Peyer's patch (tissue), 4 donors: ENCODE results near the gene ZDHHC18. TPM values are rescaled to one million over a fixed set of nuclear protein-coding genes. Genes with fewer than 3 reads are reported as not detected.
"Not testable (repeated sequence)": the region's sequence is repeated elsewhere in the genome, so short reads cannot be mapped to it uniquely, and the experiment has no call there.

ENCODE experiments used
- DNase-seq, 3 donors: peaks; one replicate each; pipeline ENCODE4 v3.0.0-alpha.2; 2017 to 2019
- H3K27ac ChIP-seq, 4 donors: fragments of 200-600 bp; sonication (generic); one replicate each; pipeline ENCODE4 v1.5.1; 2016 to 2019
- H3K27me3 ChIP-seq, 2 donors: fragments of 200-600 bp; sonication (generic); one replicate each; pipeline ENCODE4 v1.5.1; 2019
- H3K36me3 ChIP-seq, 3 donors: fragments of 200-600 bp; sonication (generic); one replicate each; pipeline ENCODE4 v1.5.1; 2016 to 2019
- H3K4me1 ChIP-seq, 4 donors: fragments of 200-600 bp; sonication (generic); one replicate each; pipeline ENCODE4 v1.5.1; 2016 to 2019
- H3K4me3 ChIP-seq, 4 donors: fragments of 200-600 bp; sonication (generic); 1 replicate in 3 of 4; 2 replicates in 1 of 4; pipeline ENCODE4 v1.5.1; 2016 to 2019; ENCODE audit warnings: mild to moderate bottlenecking in 1 of 4
- H3K9me3 ChIP-seq, 4 donors: fragments of 200-600 bp; sonication (generic); one replicate each; pipeline ENCODE4 v1.5.1; 2016 to 2019; ENCODE audit warnings: mild to moderate bottlenecking in 1 of 4
- POLR2A ChIP-seq, 2 donors: fragments of 450-650 bp; IDR thresholded peaks; one replicate each; pipeline ENCODE4 v1.5.1; 2017; ENCODE audit warnings: antibody characterized with exemption in 2 of 2, mild to moderate bottlenecking in 2 of 2, moderate library complexity in 2 of 2
- total RNA-seq, 4 donors: library from RNA; depleted of rRNA; stranded (reverse); fragments of >200 nt; gene quantifications; one replicate each; pipeline ENCODE4 v1.1.0, GENCODE V29; 2016
- TF ChIP-seq, protein P1 (sequence below), 6 experiments: fragments of 450-650 bp in 4 of 6; fragments of 200-600 bp in 2 of 6; sonication (generic) in 1 of 6; IDR thresholded peaks; one replicate each; pipeline ENCODE4 v1.5.1; 2017 to 2019; ENCODE audit warnings: antibody characterized with exemption in 6 of 6, mild to moderate bottlenecking in 3 of 6, moderate library complexity in 1 of 6

Gene ZDHHC18
- total RNA-seq, 4 donors from 2014 or later, result 12.4 to 40.3 (median 29.0) TPM

DNA sequence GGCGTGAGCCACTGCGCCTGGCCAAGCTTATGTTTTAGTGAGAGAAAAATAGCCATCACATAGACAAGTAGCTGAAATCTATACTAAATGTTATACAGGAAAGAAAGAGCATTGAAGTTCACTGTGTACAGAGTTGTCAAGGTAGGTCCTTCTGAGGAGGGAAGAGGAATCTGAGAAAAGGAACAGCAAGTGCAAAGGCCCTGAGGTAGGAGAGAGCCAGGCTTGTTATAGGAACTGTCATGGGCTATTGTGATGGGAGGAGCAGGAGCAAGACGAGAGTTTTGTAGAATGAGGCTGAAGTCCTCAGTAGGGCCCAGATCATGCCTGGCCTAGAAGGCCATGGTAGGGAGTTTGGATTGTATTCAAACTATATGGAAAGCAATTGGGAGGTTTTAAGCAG is 4.6 kb downstream of the ZDHHC18 start:
- Histone ChIP-seq H3K27ac (peak overlapping the region in 1 of 4 donors; percentile 33), H3K4me1 (peaks cover 3 to 32% (median 18%) of the 10 kb centered on the region in 4 donors), H3K4me3 (no peak overlapping the region), H3K36me3 (peaks cover 0 to 42% (median 0%) of the 10 kb centered on the region in 3 donors), H3K27me3 (no peaks in the 10 kb centered on the region), H3K9me3 (no peaks in the 10 kb centered on the region)
- TF ChIP-seq POLR2A (IDR thresholded peaks at IDR 0.05), result no peak
- TF ChIP-seq, protein P1, sequence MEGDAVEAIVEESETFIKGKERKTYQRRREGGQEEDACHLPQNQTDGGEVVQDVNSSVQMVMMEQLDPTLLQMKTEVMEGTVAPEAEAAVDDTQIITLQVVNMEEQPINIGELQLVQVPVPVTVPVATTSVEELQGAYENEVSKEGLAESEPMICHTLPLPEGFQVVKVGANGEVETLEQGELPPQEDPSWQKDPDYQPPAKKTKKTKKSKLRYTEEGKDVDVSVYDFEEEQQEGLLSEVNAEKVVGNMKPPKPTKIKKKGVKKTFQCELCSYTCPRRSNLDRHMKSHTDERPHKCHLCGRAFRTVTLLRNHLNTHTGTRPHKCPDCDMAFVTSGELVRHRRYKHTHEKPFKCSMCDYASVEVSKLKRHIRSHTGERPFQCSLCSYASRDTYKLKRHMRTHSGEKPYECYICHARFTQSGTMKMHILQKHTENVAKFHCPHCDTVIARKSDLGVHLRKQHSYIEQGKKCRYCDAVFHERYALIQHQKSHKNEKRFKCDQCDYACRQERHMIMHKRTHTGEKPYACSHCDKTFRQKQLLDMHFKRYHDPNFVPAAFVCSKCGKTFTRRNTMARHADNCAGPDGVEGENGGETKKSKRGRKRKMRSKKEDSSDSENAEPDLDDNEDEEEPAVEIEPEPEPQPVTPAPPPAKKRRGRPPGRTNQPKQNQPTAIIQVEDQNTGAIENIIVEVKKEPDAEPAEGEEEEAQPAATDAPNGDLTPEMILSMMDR (IDR thresholded peaks at IDR 0.05), result no peak
- no peak for DNase-seq

DNA sequence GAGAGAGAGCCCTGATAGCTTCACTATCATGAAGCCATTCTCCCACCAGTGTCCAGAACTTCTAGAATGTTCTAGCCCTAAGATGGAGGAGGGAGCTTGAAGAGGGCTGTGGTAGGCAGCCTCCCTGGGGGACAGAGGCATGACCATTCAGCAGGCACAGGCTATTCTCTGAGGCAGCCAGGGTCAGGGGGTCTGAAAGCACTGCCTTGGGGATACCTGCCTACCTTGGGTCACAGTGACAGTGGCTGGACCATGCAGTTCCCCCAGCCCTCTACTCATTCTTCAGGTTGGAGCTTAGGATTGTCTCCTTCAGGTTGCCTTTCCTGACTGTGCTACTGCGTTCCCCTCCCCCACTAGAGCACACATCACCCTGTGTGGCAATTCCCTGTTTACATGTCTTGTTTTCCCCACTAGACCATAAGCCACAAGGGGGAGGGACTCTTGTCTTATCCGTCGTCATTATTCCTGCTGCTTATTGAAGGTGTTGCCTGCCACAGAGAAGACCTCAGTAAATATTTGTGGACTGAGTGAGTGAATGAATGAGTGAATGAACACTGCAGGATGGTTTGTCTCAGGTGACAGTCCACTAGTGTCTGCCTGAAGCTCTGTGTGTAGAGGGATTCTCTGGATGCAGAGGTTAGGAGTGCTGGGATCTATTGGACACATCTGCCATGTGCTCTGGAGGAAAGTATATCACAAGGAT is 5.2 kb downstream of the ZDHHC18 start:
- DNase-seq, result no peak
- no peaks in the 10 kb centered on the region for H3K27me3 ChIP-seq
- TF ChIP-seq, protein P1 (IDR thresholded peaks at IDR 0.05), result no peak
- TF ChIP-seq POLR2A (IDR thresholded peaks at IDR 0.05), result no peak
- no peaks in the 10 kb centered on the region for H3K9me3 ChIP-seq
- H3K27ac ChIP-seq, result peak overlapping the region in 2 of 4 donors; percentile 33 to 56
- no peak overlapping the region for H3K4me3 ChIP-seq
- peaks cover 3 to 30% (median 16%) of the 10 kb centered on the region in 4 donors for H3K4me1 ChIP-seq
- peaks cover 0 to 48% (median 0%) of the 10 kb centered on the region in 3 donors for H3K36me3 ChIP-seq

DNA sequence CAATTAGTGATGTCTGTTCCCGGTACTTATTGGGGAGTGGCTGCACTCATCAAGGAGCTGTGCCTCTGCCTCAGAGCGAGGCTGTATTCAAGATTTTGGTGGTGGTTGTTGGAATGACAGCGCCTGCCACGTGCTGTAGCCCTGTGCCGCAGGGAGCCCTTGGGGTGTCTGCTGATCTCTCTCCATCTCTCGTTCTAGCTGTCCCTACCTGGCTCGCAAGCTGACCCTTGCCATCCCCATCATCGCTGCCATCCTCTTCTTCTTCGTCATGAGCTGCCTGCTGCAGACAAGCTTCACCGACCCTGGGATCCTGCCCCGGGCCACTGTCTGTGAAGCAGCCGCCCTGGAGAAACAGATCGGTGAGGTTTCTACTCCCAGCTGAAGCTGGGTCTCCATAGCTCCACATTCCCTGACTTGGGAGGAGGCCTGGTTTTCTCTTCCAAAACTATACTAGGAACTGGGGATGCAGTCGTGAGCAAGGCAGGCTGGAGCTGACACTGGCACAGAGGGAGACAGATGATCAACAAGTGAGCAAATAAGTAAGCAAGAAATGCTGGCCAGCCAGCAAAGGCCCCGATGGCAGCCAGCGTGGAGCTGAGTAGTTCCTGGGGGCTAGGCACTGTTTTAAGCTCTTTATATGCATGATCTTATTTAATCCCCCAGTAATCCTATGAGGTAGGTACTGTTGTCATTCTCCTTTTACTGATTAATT is 5.9 kb downstream of the ZDHHC18 start:
- Histone ChIP-seq H3K9me3 (no peaks in the 10 kb centered on the region), H3K36me3 (peaks cover 0 to 48% (median 0%) of the 10 kb centered on the region in 3 donors), H3K27ac (peak overlapping the region in 3 of 4 donors; percentile 47 to 88 (median 79)), H3K4me3 (no peak overlapping the region), H3K27me3 (no peaks in the 10 kb centered on the region), H3K4me1 (peaks cover 3 to 26% (median 16%) of the 10 kb centered on the region in 4 donors)
- TF ChIP-seq POLR2A (IDR thresholded peaks at IDR 0.05), result no peak
- TF ChIP-seq, protein P1 (IDR thresholded peaks at IDR 0.05), result no peak
- DNase-seq, result no peak

DNA sequence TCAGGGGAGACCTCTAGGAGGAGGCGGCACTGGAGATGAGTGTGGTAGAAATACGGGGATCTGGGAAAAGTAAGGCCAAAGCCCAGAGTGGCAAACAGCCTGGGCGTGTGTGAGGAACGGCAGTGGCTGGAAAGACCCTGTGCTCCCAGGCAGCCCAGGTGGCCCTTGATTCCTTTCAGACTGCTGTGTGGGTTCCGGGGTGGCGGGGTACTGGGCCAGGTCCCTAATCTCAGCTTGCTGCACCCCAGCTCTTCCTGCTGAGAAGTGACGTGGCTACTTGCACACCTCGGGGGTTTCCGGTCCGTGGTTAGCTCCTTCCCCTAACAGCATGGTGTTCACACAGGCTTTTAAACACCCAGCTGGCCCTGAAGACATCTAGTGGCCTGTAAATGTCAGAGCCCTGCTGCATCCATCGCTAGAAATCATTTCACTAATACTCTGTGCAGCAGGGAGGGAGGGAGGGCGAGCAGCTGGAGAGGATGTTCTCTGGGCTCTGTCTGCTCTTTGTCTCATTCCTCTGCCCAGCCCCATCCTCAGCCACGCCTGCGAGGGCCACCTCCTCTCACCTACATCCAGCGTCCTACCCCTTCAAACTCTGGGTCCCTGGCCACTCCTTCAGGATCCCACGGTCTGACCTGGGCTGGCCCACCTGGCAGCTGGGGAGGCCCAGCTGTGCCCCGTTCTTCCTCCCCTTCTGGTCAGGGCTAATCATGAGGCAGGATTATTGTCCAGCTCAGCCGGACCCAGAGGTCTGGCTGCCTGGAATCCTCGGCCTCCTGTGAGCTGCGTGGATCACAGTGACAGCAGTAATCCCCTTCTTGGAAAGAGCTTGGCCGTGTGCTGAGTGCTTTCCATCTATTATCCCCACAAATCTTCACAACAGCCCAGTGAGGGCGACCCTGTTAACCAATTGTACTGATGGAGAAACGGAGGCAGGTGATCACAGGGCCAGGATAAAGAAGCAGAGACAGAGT is 7.2 kb downstream of the ZDHHC18 start:
- Histone ChIP-seq H3K4me1 (peaks cover 0 to 17% (median 13%) of the 10 kb centered on the region in 4 donors), H3K27ac (peak overlapping the region; percentile 47 to 90 (median 84)), H3K9me3 (no peaks in the 10 kb centered on the region), H3K4me3 (no peak overlapping the region), H3K36me3 (peaks cover 0 to 57% (median 0%) of the 10 kb centered on the region in 3 donors), H3K27me3 (no peaks in the 10 kb centered on the region)
- TF ChIP-seq POLR2A (IDR thresholded peaks at IDR 0.05), result no peak
- TF ChIP-seq, protein P1 (IDR thresholded peaks at IDR 0.05), result peak in 4 of 6 experiments; percentile 4 to 35 (median 22)
- DNase-seq, result peak; percentile 52 to 95 (median 93)

DNA sequence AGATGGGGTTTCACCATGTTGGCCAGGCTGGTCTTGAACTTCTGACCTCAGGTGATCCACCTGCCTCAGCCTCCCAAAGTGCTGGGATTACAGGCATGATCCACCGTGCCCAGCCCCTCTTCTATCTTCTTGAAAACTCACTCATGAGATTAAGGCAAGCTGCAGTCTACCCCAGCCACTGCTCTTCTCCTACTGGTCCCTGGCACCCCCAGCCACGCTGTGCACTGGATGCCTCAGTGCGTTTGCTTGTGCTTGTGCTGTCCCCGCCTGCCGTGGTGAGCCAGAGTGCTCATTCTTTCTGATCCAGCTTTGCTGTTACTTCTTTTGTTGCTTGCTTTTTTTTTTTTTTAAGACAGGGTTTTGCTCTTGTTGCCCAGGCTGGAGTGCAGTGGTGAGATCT is 11.2 kb downstream of the ZDHHC18 start:
- Histone ChIP-seq H3K36me3 (peaks cover 0 to 79% (median 0%) of the 10 kb centered on the region in 3 donors), H3K4me1 (peaks cover 0 to 21% (median 8%) of the 10 kb centered on the region in 4 donors), H3K27ac (peak overlapping the region in 1 of 4 donors; percentile 67)
- not testable (repeated sequence) for DNase-seq, H3K4me3 ChIP-seq, H3K27me3 ChIP-seq, H3K9me3 ChIP-seq
